HCEC 1CT (cell line): ENCODE measurements around the gene CHRNA9.

Experiments
- DNase-seq: peaks from one replicate; pipeline ENCODE4 v3.0.0-alpha.2; 2017

CHRNA9 gene

DNA sequence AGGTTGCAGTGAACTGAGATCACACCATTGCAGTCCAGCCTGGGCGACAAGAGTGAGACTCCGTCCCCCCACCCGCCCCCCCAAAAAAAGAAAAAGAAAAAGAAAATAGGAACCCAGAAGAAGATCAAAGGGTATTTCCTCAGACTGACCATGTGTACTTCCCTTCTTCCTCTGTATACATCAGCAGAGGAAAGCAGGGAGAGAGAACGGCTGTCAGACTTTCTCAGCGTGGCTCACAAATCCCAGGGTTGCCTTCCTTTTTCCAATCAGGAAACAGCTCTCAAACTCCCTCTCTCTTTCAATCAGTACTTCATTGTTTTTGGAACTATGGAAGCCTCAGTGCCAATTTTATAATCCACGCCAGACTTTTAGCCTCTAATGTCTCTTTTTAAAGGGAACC lies 59.1 kb downstream of the CHRNA9 start:
- DNase-seq, result no peak

GRCh38 chr4:40395166-40395900 lies 60.2 kb downstream of the CHRNA9 start:
- DNase-seq, result no peak

- no peak for DNase-seq
Observed at GRCh38 chr4:40395908-40396793, 61.0 kb downstream of the CHRNA9 start.

GRCh38 chr4:40399578-40399977 lies 64.4 kb downstream of the CHRNA9 start:
- no peak for DNase-seq

DNA sequence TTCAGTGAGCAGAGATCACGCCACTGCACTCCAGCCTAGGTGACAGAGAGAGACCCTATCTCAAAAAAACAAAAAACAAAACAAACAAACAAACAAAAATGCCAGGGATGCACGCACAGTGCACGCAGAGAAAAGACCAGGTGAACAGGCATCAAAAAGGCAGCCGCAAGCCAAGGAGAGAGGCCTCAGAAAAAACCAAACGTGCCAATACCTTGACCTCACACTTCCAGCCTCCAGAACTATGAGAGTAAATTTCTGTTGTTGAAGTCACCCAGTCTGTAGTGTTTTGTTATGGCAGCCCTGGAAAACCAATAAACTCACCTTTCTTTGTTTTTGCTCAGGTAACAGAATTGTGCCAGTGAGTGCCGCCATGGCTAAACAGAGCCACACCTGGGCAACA lies 66.0 kb downstream of the CHRNA9 start:
- no peak for DNase-seq

DNA sequence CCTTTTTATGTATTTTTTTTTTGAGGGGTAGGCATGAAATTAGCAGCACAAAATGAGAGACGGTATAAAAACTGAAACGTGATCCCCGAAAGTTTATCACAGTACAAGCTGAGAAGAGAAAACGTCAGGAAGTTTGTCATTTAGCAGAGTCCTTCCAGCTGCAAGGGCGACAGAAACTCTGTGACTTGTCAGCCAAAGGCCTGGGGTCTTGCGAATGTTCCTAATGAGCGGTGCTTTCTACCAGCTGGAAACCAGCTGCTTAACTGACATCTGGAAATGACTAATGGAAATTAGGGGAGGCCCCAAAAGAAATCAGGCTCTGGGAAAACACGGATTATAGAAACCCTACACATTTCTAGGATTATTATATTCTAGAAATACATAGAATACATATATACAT lies 66.5 kb downstream of the CHRNA9 start:
- peak; percentile 34 for DNase-seq

GRCh38 chr4:40402556-40402955 lies 67.4 kb downstream of the CHRNA9 start:
- DNase-seq, result no peak

- no peak for DNase-seq
Observed at GRCh38 chr4:40403081-40403480, 67.9 kb downstream of the CHRNA9 start.
